HEK293 (cell line): ENCODE data around the gene RSL1D1.

ENCODE experiments used
- ATF2 ChIP-seq: fragments of 450-650 bp; formaldehyde crosslinking; IDR thresholded peaks from 2 replicates; pipeline ENCODE4 v1.5.1; 2016; ENCODE audit warnings: missing biosample characterization, missing genetic modification characterization, low read depth
- CTCF ChIP-seq: fragments of 450-650 bp; formaldehyde crosslinking; IDR thresholded peaks from 2 replicates; pipeline ENCODE4 v1.5.1; 2016; ENCODE audit warnings: missing biosample characterization, missing genetic modification characterization
- MZF1 ChIP-seq: fragments of 450-650 bp; formaldehyde crosslinking; IDR thresholded peaks from 2 replicates; pipeline ENCODE4 v1.5.1; 2017; ENCODE audit warnings: missing biosample characterization, missing genetic modification characterization, borderline replicate concordance
- SCRT1 ChIP-seq: fragments of 450-650 bp; formaldehyde crosslinking; IDR thresholded peaks from 2 replicates; pipeline ENCODE4 v1.5.1; 2016; ENCODE audit warnings: missing biosample characterization, missing genetic modification characterization, borderline replicate concordance
- ZBTB7A ChIP-seq: fragments of 450-650 bp; formaldehyde crosslinking; IDR thresholded peaks from 2 replicates; pipeline ENCODE4 v1.5.1; 2016; ENCODE audit warnings: low read depth, missing biosample characterization, missing genetic modification characterization
- ZNF133 ChIP-seq: fragments of 450-650 bp; formaldehyde crosslinking; IDR thresholded peaks from 2 replicates; pipeline ENCODE4 v1.5.1; 2016; ENCODE audit warnings: missing biosample characterization, missing genetic modification characterization
- ZNF16 ChIP-seq: fragments of 450-650 bp; formaldehyde crosslinking; IDR thresholded peaks from 2 replicates; pipeline ENCODE4 v1.5.1; 2016; ENCODE audit warnings: low read depth, missing biosample characterization, missing genetic modification characterization
- ZNF362 ChIP-seq: fragments of 450-650 bp; formaldehyde crosslinking; IDR thresholded peaks from 2 replicates; pipeline ENCODE4 v1.5.1; 2016; ENCODE audit warnings: missing biosample characterization, missing genetic modification characterization
- ZNF600 ChIP-seq: fragments of 450-650 bp; formaldehyde crosslinking; IDR thresholded peaks from 2 replicates; pipeline ENCODE4 v1.5.1; 2016; ENCODE audit warnings: missing biosample characterization, missing genetic modification characterization
- ZNF785 ChIP-seq: fragments of 450-650 bp; formaldehyde crosslinking; IDR thresholded peaks from 2 replicates; pipeline ENCODE4 v1.5.1; 2016; ENCODE audit warnings: missing biosample characterization, missing genetic modification characterization
- ZXDB ChIP-seq: fragments of 450-650 bp; formaldehyde crosslinking; IDR thresholded peaks from 2 replicates; pipeline ENCODE4 v1.5.1; 2016; ENCODE audit warnings: missing biosample characterization, missing genetic modification characterization

GRCh38 chr16:11796227-11797165 lies 54.8 kb downstream of the RSL1D1 start:
- TF ChIP-seq ATF2 (tag by site-specific recombination): no peak
- TF ChIP-seq CTCF (tag by site-specific recombination): no peak
- TF ChIP-seq ZNF785 (tag by site-specific recombination): no peak
- TF ChIP-seq ZNF16: no peak
- TF ChIP-seq ZNF362 (tag by site-specific recombination): no peak
- TF ChIP-seq ZBTB7A (tag by site-specific recombination): no peak
- TF ChIP-seq ZXDB (tag by site-specific recombination): peak; percentile 29
- TF ChIP-seq SCRT1: no peak
- TF ChIP-seq ZNF600 (tag by site-specific recombination): no peak
- TF ChIP-seq MZF1 (tag by site-specific recombination): no peak
- TF ChIP-seq ZNF133: no peak
